Mucosa of descending colon (tissue), 3 donors: ENCODE measurements around the gene GPR33. TPM values are rescaled to one million over a fixed set of nuclear protein-coding genes. Genes with fewer than 3 reads are reported as not detected.
"Not testable (repeated sequence)": the region's sequence is repeated elsewhere in the genome, so short reads cannot be mapped to it uniquely, and the experiment has no call there.

Source experiments
- ATAC-seq: fragments of 200-7000 bp; cut with Tn5 transposase; one replicate; pipeline ENCODE4 v1.9.1; 2020; ENCODE audit warnings: mild to moderate bottlenecking, moderate library complexity
- DNase-seq, 3 donors: peaks; one replicate each; pipeline ENCODE4 v3.0.0-alpha.2; 2020
- H3K36me3 ChIP-seq: fragments of 200-600 bp; one replicate; pipeline ENCODE4 v1.8.0; 2021; ENCODE audit warnings: low read depth, mild to moderate bottlenecking
- H3K4me1 ChIP-seq: fragments of 200-600 bp; one replicate; pipeline ENCODE4 v1.8.0; 2021; ENCODE audit warnings: low read depth, mild to moderate bottlenecking
- H3K4me3 ChIP-seq: fragments of 200-600 bp; one replicate; pipeline ENCODE4 v1.8.0; 2021; ENCODE audit warnings: mild to moderate bottlenecking
- H3K9me3 ChIP-seq: fragments of 200-600 bp; one replicate; pipeline ENCODE4 v1.8.0; 2021; ENCODE audit warnings: mild to moderate bottlenecking
- intact Hi-C, 2 donors: fragments of 100-400 bp; cut with DNase I in 1 of 2; cut with micrococcal nuclease in 1 of 2; formaldehyde crosslinking; loops; one replicate each; pipeline versions ENCODE4 v1.11.0 to v1.11.1; 2022; cut with DNase I, micrococcal nuclease
- total RNA-seq, 3 donors: library from RNA; stranded (reverse); fragmentation: NEBNext Ultra II Directional in 2 of 3; extraction: Animal tissue kit (Norgen Biotek cat#: 25700) in 2 of 3; gene quantifications; one replicate each; pipeline versions ENCODE4 v1.2.1 to v1.2.4, GENCODE V29; 2021 to 2023
- TF ChIP-seq, protein P1 (sequence below): fragments of 200-600 bp; IDR thresholded peaks from one replicate; pipeline ENCODE4 v1.8.0; 2022; ENCODE audit warnings: antibody characterized with exemption, mild to moderate bottlenecking
- donor health status: DM: no; HTN: no; CAD: no; lungs with moderate emphysema.
- donor health status: DM: no; HTN: no; CAD: no.
- donor health status: DM: no; HTN: yes; CAD: no.

GPR33 gene
- total RNA-seq, 3 donors from 2014 or later, result not detected

GRCh38 chr14:31442284-31442683 lies 45.6 kb downstream of the GPR33 start:
- ATAC-seq (no peak), DNase-seq (no peak)
- intact Hi-C loops, result no loop called here
- Histone ChIP-seq H3K9me3 (no peaks in the 10 kb centered on the region), H3K4me1 (no peaks in the 10 kb centered on the region), H3K36me3 (no peaks in the 10 kb centered on the region), H3K4me3 (no peak overlapping the region)
- TF ChIP-seq, protein P1, sequence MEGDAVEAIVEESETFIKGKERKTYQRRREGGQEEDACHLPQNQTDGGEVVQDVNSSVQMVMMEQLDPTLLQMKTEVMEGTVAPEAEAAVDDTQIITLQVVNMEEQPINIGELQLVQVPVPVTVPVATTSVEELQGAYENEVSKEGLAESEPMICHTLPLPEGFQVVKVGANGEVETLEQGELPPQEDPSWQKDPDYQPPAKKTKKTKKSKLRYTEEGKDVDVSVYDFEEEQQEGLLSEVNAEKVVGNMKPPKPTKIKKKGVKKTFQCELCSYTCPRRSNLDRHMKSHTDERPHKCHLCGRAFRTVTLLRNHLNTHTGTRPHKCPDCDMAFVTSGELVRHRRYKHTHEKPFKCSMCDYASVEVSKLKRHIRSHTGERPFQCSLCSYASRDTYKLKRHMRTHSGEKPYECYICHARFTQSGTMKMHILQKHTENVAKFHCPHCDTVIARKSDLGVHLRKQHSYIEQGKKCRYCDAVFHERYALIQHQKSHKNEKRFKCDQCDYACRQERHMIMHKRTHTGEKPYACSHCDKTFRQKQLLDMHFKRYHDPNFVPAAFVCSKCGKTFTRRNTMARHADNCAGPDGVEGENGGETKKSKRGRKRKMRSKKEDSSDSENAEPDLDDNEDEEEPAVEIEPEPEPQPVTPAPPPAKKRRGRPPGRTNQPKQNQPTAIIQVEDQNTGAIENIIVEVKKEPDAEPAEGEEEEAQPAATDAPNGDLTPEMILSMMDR, result no peak

DNA sequence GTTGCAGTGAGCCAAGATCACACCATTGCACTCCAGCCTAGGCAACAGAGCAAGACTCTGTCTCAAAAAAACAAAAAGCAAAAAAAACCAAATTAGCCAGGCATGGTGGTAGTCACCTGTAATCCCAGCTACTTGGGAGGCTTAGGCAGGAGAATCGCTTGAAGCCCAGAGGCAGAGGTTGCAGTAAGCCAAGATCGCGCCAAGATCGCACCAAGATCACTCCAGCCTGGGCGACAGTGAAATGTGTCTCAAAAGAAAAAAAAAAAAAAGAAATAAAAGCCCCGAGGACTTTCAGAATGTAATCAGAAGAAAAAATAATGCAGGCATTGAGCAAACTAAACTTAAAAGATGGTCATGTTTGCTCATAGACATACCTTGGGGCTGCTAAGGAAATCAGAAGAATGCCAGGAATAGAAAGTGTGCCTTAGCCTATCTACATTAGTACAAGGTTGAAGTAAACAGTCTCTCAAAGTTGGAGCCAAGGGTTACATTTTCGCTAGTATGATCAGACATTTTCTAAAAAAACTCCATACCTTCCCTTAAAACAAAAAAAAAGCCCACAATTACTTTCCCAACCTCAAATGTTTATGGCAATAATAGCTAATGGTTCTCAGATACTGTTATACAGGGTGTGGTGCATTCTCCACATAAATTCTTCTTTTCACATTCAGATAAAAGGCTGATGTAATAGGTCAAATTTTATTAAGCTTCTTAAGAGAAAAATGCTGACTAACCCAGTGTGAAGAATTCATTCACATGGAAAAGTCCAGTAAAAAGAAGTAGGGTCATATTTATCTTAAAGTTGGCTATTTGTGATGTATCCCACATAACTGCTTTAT lies 46.3 kb downstream of the GPR33 start:
- ATAC-seq (no peak), DNase-seq (no peak)

DNA sequence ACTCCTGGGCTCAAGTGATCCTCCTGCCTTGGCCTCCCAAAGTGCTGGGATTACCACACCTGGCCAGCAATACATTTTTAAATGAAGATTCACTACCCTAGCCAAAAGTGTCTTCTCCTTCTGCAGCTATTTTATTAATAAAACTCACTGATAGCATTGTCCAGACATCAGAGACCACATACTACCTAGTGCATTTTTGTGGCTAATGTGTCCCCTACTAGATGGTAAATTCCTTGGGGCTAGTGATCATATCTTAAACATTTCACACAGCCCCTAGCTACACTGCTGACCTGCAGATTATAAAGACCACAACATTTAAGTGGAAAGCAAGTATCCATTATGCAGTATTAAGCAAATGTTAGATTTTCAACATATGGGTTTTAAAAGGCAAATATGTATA lies 47.6 kb downstream of the GPR33 start:
- Histone ChIP-seq H3K9me3 (no peaks in the 10 kb centered on the region), H3K4me1 (no peaks in the 10 kb centered on the region), H3K36me3 (no peaks in the 10 kb centered on the region), H3K4me3 (no peak overlapping the region)
- intact Hi-C loops, result no loop called here
- ATAC-seq (no peak), DNase-seq (no peak)
- TF ChIP-seq, protein P1, result no peak

More for the DNA sequence above, 46.3 kb downstream of the GPR33 start:
- TF ChIP-seq, protein P1, result no peak
- Histone ChIP-seq H3K4me1 (no peaks in the 10 kb centered on the region), H3K4me3 (no peak overlapping the region), H3K36me3 (no peaks in the 10 kb centered on the region), H3K9me3 (no peaks in the 10 kb centered on the region)
- intact Hi-C loops, result no loop called here

DNA sequence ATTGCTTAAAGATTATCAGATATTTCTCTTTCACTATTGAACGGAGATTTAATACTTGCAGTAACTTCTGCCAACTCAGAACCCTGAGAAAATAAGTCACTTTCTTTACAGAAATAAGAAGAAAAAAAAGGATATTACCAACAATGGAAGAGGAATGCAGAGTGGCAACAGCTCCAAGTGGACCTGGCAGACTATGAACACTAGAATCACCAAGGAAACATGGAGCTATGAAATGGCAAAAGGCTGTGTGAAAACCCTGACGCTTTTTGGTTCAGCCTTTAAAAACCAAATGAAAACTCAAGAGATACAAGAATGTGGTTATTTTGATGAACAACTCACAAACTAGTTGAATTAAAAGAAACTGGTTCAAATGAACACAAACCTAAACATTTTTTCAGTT lies 48.3 kb downstream of the GPR33 start:
- no peaks in the 10 kb centered on the region for H3K9me3 ChIP-seq
- H3K36me3 ChIP-seq, result no peaks in the 10 kb centered on the region
- H3K4me1 ChIP-seq, result no peaks in the 10 kb centered on the region
- no peak overlapping the region for H3K4me3 ChIP-seq
- TF ChIP-seq, protein P1, result no peak
- ATAC-seq (no peak), DNase-seq (no peak)
- intact Hi-C loops, result no loop called here

DNA sequence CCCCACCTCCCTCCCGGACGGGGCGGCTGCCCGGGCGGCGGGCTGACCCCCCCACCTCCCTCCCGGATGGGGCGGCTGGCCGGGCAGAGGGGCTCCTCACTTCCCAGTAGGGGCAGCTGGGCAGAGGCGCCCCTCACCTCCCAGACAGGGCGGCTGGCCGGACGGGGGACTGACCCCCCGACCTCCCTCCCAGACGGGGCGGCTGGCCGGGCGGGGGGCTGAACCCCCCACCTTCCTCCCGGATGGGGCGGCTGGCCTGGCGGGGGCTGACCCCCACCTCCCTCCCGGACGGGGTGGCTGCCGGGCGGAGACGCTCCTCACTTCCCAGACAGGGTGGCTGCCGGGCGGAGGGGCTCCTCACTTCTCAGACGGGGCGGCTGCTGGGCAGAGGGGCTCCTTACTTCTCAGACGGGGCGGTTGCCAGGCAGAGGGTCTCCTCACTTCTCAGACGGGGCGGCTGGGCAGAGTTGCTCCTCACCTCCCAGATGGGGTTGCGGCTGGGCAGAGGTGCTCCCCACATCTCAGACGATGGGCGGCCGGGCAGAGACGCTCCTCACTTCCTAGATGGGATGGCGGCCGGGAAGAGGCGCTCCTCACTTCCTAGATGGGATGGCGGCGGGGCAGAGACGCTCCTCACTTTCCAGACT lies 50.7 kb downstream of the GPR33 start:
- H3K4me3 ChIP-seq, DNase-seq, H3K4me1 ChIP-seq, intact Hi-C loops, ATAC-seq, H3K36me3 ChIP-seq, H3K9me3 ChIP-seq: not testable (repeated sequence)

GRCh38 chr14:31435276-31435675 lies 52.6 kb downstream of the GPR33 start:
- Histone ChIP-seq H3K36me3 (no peaks in the 10 kb centered on the region), H3K9me3 (peaks cover 2% of the 10 kb centered on the region), H3K4me3 (no peak overlapping the region), H3K4me1 (no peaks in the 10 kb centered on the region)
- ATAC-seq, result no peak
- intact Hi-C loops, result no loop called here
- TF ChIP-seq, protein P1, result no peak
- no peak for DNase-seq
